Cerebellar nuclear complex (tissue), 1 donor: Measurements from ENCODE around the gene UBE2G1.

Experiments
- DNase-seq, 2 experiments: peaks; one replicate each; lab custom pipeline; 2025; lab: John Stamatoyannopoulos, UW

Gene UBE2G1

GRCh38 chr17:4334332-4334731 is 32.1 kb downstream of the UBE2G1 start:
- DNase-seq, result no peak

- DNase-seq, result no peak
These were observed 33.4 kb downstream of the UBE2G1 start for GRCh38 chr17:4333041-4333440.

GRCh38 chr17:4332296-4332970 is 34.0 kb downstream of the UBE2G1 start:
- no peak for DNase-seq

GRCh38 chr17:4331614-4332013 is 34.9 kb downstream of the UBE2G1 start:
- DNase-seq, result no peak

- DNase-seq, result no peak
These were observed 36.6 kb downstream of the UBE2G1 start for GRCh38 chr17:4329838-4330237.

- no peak for DNase-seq
These were observed 38.9 kb downstream of the UBE2G1 start for GRCh38 chr17:4327606-4328005.

GRCh38 chr17:4326608-4327007 is 39.9 kb downstream of the UBE2G1 start:
- DNase-seq, result no peak

- no peak for DNase-seq
These were observed 40.4 kb downstream of the UBE2G1 start for GRCh38 chr17:4326112-4326511.

- DNase-seq, result no peak
These were observed 42.0 kb downstream of the UBE2G1 start for GRCh38 chr17:4324463-4324862.

- no peak for DNase-seq
These were observed 47.3 kb downstream of the UBE2G1 start for GRCh38 chr17:4319221-4319620.

GRCh38 chr17:4318596-4318995 is 47.9 kb downstream of the UBE2G1 start:
- DNase-seq, result no peak

GRCh38 chr17:4318186-4318585 is 48.3 kb downstream of the UBE2G1 start:
- DNase-seq, result no peak

GRCh38 chr17:4317610-4318009 is 48.9 kb downstream of the UBE2G1 start:
- no peak for DNase-seq

- DNase-seq, result no peak
These were observed 49.8 kb downstream of the UBE2G1 start for GRCh38 chr17:4316648-4317047.

- no peak for DNase-seq
These were observed 51.9 kb downstream of the UBE2G1 start for GRCh38 chr17:4314618-4315017.

- no peak for DNase-seq
These were observed 52.3 kb downstream of the UBE2G1 start for GRCh38 chr17:4314179-4314578.

- DNase-seq, result no peak
These were observed 53.0 kb downstream of the UBE2G1 start for GRCh38 chr17:4313221-4314114.

- no peak for DNase-seq
These were observed 56.0 kb downstream of the UBE2G1 start for GRCh38 chr17:4310354-4311060.

GRCh38 chr17:4309897-4310296 is 56.6 kb downstream of the UBE2G1 start:
- DNase-seq, result no peak

- DNase-seq, result no peak
These were observed 59.1 kb downstream of the UBE2G1 start for GRCh38 chr17:4307179-4307930.

- no peak for DNase-seq
These were observed 61.3 kb downstream of the UBE2G1 start for GRCh38 chr17:4305224-4305623.

GRCh38 chr17:4304417-4305027 is 62.0 kb downstream of the UBE2G1 start:
- no peak for DNase-seq
